ENCODE results near the gene ZNF765.
"Not testable (repeated sequence)": the region's sequence is repeated elsewhere in the genome, so short reads cannot be mapped to it uniquely, and the experiment has no call there.

Gene ZNF765

DNA sequence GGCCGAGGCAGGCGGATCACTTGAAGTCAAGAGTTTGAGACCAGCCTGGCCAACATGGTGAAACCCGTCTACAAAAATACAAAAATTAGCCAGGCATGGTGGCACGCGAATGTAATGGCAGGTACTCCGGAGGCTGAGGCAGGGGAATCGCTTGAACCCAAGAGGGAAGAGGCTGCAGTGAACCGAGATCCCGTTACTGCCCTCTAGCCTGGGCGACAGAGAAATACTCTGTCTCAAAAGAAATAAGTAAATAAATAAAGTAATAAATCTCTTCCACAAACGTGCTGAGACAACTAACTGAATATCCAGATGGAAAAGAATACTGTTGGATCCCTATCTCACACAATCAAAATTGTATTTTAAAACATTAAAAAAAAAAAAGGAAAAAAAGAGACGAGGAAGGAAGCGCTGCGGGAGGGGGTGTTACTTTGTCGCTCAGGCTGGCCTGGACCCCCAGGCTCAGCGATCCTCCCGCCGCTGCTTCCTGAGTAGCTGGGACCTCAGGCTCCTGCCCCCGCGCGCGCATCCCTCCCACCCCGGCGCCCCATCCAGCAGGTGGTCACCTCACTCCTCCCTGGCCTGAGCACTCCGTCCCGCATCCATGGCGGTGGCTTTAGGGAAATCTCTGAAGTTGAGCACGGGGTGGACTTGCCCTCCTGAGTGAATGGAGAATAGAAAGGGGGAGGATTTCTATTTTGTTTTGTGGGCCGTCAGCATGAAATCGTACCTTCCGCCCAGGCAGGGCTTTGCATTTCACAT is 72.0 kb downstream of the ZNF765 start:
- peak; percentile 14 for DNase-seq (ENCODE audit: low spot score)

DNA sequence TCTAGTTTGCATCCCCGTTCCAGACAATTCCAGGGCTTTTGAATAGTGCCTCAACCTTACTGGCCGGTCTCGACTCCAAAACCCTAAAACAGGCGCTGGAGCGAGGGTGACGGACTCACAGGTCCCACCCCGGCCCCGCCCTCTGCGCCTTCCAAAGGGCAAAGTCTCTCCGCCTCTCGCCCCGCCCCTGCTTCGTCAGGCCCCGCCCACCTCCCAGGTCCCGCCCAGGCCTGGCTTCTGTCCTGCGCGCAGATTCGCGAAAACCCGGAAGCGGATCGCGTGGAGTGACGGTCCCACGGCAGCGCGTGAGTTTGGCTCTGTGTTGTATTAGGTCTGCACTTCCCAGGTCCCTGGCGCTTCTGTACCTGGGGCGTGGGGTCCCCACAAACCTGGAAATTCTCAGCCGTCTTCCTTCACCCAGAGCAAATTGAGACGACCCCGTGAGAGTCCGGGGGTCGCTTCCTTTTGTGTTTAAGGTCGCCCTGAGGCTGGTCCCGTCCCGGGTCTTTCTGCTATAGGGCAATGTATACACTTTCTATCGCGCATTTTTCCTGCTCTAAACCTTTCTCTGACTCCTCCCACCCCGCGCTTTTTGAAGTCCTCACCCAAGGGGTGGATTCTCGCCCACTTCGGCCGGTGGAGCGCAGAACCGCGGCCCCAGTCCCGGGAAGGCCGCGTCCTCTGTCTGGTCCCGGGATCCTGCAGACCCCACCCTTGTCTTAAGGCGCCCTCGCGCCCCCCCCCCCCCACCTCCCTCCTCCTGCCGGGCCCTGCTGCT is 72.7 kb downstream of the ZNF765 start, which contains the start of gene ZNF813:
Gene ZNF813, plus strand, starts transcription at position 249 of the 778 bp plus-strand sequence. CDS start 16,090 bp downstream, outside the sequence.
- peak; percentile 92 for DNase-seq (ENCODE audit: low spot score)
- TF ChIP-seq, protein P1, sequence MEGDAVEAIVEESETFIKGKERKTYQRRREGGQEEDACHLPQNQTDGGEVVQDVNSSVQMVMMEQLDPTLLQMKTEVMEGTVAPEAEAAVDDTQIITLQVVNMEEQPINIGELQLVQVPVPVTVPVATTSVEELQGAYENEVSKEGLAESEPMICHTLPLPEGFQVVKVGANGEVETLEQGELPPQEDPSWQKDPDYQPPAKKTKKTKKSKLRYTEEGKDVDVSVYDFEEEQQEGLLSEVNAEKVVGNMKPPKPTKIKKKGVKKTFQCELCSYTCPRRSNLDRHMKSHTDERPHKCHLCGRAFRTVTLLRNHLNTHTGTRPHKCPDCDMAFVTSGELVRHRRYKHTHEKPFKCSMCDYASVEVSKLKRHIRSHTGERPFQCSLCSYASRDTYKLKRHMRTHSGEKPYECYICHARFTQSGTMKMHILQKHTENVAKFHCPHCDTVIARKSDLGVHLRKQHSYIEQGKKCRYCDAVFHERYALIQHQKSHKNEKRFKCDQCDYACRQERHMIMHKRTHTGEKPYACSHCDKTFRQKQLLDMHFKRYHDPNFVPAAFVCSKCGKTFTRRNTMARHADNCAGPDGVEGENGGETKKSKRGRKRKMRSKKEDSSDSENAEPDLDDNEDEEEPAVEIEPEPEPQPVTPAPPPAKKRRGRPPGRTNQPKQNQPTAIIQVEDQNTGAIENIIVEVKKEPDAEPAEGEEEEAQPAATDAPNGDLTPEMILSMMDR (IDR thresholded peaks at IDR 0.05; ENCODE audit: extremely low read depth, missing control alignments) = no peak

More for the DNA sequence above, 72.0 kb downstream of the ZNF765 start:
- TF ChIP-seq, protein P1 (IDR thresholded peaks at IDR 0.05; ENCODE audit: extremely low read depth, missing control alignments) = no peak

DNA sequence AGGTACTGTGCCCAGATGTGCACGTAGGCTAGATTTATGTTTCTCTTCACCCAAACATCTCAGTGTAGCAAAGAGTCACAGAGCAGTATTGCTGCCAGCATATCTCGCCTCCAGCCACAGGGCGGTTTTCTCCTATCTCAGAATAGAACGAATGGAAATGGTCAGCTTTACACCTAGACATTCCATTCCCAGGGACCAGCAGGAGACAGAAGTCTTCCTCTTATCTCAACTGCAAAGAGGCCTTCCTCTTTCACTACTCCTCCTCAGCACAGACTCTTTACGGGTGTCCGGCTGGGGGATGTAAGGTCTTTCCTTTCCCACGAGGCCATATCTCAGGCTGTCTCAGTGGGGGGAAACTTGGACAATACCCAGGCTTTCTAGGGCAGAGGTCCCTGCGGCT is 73.7 kb downstream of the ZNF765 start:
- DNase-seq (ENCODE audit: low spot score) = not testable (repeated sequence)

DNA sequence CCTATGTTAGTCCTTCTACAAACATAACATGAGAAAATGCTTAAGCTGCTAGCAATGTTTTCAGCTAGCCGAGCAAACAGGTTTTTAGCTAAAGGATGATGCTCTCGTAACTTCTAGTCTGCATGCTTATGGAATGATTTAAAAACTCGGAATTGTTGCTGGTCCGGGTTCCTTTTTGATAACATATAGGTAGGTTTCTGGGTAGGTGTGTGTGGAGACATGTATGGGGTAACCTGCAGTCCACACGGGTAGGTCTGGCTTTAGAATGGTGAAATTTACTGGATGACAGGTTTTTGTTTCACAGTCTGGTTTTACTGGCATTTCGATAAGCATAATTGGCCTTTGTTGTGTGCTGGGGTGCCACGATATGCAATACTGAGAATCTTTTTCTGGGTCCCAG is 77.0 kb downstream of the ZNF765 start:
- TF ChIP-seq, protein P1 (IDR thresholded peaks at IDR 0.05; ENCODE audit: extremely low read depth, missing control alignments) = no peak
- no peak for DNase-seq (ENCODE audit: low spot score)

DNA sequence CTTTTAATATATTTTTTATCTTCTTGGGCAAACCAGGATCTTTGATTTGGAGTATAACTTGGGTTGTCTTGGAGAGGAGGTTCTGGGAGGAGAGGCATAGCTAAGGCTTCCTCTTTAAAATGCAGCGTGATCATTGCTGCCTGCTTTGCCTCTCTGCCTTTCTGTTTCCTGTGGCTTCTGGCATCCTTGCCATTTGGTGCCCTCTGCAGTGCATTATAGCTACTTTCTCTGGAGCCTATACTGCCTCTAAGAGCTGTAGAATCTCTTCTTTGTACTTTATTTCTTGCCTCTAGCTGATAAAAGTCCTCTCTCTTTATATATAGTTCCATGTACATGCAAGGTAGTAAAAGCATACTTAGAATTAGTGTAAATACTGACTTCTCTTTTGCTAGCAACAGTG is 79.9 kb downstream of the ZNF765 start:
- DNase-seq (ENCODE audit: low spot score) = not testable (repeated sequence)

DNA sequence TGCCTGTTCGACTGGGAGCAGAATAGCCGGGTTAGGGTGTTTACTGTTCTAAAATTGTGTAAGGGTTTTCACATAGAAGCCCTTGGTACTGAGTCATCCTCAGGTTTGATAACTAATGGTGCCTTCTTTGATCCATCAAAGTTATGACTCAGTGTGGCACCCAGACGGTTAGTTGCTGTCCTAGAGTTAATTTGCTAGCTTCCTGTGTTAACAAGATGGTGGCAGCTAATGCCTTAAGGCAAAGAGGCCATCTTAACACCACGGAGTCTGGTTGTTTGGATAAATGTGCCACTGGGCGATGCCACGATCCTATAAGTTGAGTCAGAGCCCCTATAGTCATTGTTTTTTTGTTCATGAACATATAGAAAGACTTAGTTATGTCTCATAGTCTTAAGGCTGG is 80.5 kb downstream of the ZNF765 start:
- not testable (repeated sequence) for DNase-seq (ENCODE audit: low spot score)
